Measurements from ENCODE around the gene SEMA5A. TPM values are rescaled to one million over a fixed set of nuclear protein-coding genes. Genes with fewer than 3 reads are reported as not detected.
"Not testable (repeated sequence)": the region's sequence is repeated elsewhere in the genome, so short reads cannot be mapped to it uniquely, and the experiment has no call there.

SEMA5A gene
- polyA plus RNA-seq, 6 donors from 2014 or later = not detected

- Mint-ChIP-seq H3K9me3 (peaks cover 4 to 13% (median 6%) of the 10 kb centered on the region in 7 donors), H3K4me1 (no peaks in the 10 kb centered on the region), H3K27ac (no peak overlapping the region), H3K4me3 (no peak overlapping the region), H3K36me3 (no peaks in the 10 kb centered on the region), H3K27me3 (no peaks in the 10 kb centered on the region)
- ATAC-seq (ENCODE audit: low read depth in 2 of 2) = no peak
- DNase-seq = no peak
These were observed 143.9 kb downstream of the SEMA5A start for GRCh38 chr5:9401786-9402472.

- H3K9me3 Mint-ChIP-seq = peaks cover 4 to 13% (median 7%) of the 10 kb centered on the region in 7 donors
- not testable (repeated sequence) for H3K27me3 Mint-ChIP-seq; DNase-seq; H3K4me1 Mint-ChIP-seq; H3K36me3 Mint-ChIP-seq; ATAC-seq (ENCODE audit: low read depth in 2 of 2); H3K27ac Mint-ChIP-seq; H3K4me3 Mint-ChIP-seq
These were observed 146.1 kb downstream of the SEMA5A start for GRCh38 chr5:9399783-9400182.

DNA sequence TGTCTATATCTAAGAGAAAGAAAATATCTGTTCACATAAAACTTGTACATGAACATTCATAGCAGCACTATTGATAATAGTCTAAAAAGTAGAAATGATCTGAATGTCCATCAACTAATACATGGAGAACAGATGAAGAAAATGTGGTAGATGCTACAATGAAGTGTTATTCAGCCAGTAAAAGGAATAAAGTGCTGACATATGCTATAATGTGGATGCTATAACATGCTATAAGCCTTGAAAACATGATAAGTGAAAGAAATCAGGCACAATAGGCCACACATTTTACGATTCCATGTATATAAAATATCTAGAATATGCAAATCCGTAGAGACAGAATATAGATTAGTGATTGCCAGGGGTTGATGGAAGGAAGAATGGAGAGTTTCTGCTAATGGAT is 146.8 kb downstream of the SEMA5A start:
- Mint-ChIP-seq H3K9me3 (peaks cover 4 to 13% (median 8%) of the 10 kb centered on the region in 7 donors), H3K27me3 (no peaks in the 10 kb centered on the region), H3K27ac (no peak overlapping the region), H3K4me3 (no peak overlapping the region), H3K36me3 (no peaks in the 10 kb centered on the region), H3K4me1 (no peaks in the 10 kb centered on the region)
- DNase-seq (no peak), ATAC-seq (ENCODE audit: low read depth in 2 of 2) (no peak)

DNA sequence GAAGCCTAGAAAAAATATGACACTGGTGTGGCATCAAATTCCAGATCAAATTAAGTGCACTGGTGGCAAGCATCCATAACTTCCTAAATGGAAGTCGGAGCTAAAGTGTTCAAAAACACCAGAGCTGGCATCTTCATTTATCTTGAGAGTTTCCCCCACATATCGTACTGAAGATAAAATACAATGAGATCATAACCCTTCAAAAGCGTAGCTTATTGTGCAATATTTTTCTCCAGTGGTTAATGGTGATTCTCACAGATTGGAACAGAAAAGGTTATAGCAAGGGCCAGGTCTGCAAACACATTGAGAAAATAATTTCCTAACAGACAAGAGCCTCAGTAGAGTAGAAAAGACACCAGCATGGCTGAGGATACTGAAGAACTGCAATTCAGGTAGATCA is 147.6 kb downstream of the SEMA5A start:
- ATAC-seq (ENCODE audit: low read depth in 2 of 2) = no peak
- H3K4me1 Mint-ChIP-seq = no peaks in the 10 kb centered on the region
- H3K36me3 Mint-ChIP-seq = no peaks in the 10 kb centered on the region
- no peak overlapping the region for H3K4me3 Mint-ChIP-seq
- DNase-seq = no peak
- H3K9me3 Mint-ChIP-seq = peaks cover 3 to 13% (median 8%) of the 10 kb centered on the region in 7 donors
- no peak overlapping the region for H3K27ac Mint-ChIP-seq
- no peaks in the 10 kb centered on the region for H3K27me3 Mint-ChIP-seq

- H3K36me3 Mint-ChIP-seq = no peaks in the 10 kb centered on the region
- peak overlapping the region in 1 of 6 donors; percentile 24 for H3K27ac Mint-ChIP-seq
- no peak overlapping the region for H3K4me3 Mint-ChIP-seq
- ATAC-seq (ENCODE audit: low read depth in 2 of 2) (no peak), DNase-seq (no peak)
- H3K9me3 Mint-ChIP-seq = peaks cover 3 to 9% (median 8%) of the 10 kb centered on the region in 7 donors
- H3K27me3 Mint-ChIP-seq = no peaks in the 10 kb centered on the region
- H3K4me1 Mint-ChIP-seq = no peaks in the 10 kb centered on the region
These were observed 149.5 kb downstream of the SEMA5A start for GRCh38 chr5:9396285-9396770.

DNA sequence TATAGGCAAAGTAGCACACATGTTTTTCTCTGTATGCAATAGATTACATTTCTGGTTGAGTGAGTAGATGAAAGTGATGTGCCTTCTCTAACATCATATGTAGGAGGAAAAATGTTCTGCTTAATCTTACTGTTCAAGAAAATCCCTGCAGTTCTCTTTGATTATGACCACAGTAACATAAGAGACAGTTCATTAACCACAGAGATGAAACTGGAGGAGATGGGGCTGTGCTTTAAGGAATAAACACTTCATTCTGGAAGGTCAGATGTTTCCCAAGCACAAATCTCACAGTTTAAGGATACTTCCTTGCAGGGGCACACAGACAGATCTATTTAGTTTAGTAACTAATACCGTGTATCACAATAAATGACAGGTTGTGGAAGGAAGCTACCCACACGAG is 150.2 kb downstream of the SEMA5A start:
- H3K36me3 Mint-ChIP-seq = no peaks in the 10 kb centered on the region
- H3K4me1 Mint-ChIP-seq = no peaks in the 10 kb centered on the region
- no peak overlapping the region for H3K27ac Mint-ChIP-seq
- ATAC-seq (ENCODE audit: low read depth in 2 of 2) = no peak
- no peak for DNase-seq
- H3K27me3 Mint-ChIP-seq = no peaks in the 10 kb centered on the region
- H3K4me3 Mint-ChIP-seq = no peak overlapping the region
- peaks cover 3 to 9% (median 8%) of the 10 kb centered on the region in 7 donors for H3K9me3 Mint-ChIP-seq

DNA sequence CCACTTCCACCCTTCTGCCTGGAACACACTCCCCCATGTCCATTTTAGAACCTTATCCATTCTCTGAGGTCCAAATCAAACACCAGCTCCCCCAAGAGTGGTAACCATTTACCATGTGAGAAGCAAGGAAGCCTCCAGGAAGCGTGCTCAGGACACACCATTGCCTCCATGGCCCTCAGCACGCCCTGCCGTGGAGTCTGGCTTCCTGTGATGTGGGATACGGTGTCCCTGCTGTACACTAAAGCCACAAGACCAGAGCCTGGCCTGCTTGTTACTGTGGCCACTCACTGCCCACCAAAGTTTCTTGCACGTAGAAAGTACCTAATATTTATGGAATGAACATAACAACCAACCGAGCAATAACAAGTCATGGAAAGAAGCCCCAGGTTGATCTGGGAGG is 151.7 kb downstream of the SEMA5A start:
- ATAC-seq (ENCODE audit: low read depth in 2 of 2) (no peak), DNase-seq (no peak)
- Mint-ChIP-seq H3K27ac (no peak overlapping the region), H3K27me3 (no peaks in the 10 kb centered on the region), H3K4me1 (no peaks in the 10 kb centered on the region), H3K9me3 (peaks cover 0 to 12% (median 3%) of the 10 kb centered on the region in 7 donors), H3K4me3 (no peak overlapping the region), H3K36me3 (no peaks in the 10 kb centered on the region)

GRCh38 chr5:9392625-9393024 is 153.2 kb downstream of the SEMA5A start:
- ATAC-seq (ENCODE audit: low read depth in 2 of 2) (no peak), DNase-seq (no peak)
- Mint-ChIP-seq H3K27ac (no peak overlapping the region), H3K4me1 (no peaks in the 10 kb centered on the region), H3K36me3 (no peaks in the 10 kb centered on the region), H3K27me3 (no peaks in the 10 kb centered on the region), H3K4me3 (no peak overlapping the region), H3K9me3 (peaks cover 0 to 12% (median 4%) of the 10 kb centered on the region in 7 donors)

- Mint-ChIP-seq H3K9me3 (peaks cover 0 to 8% (median 4%) of the 10 kb centered on the region in 7 donors), H3K4me1 (no peaks in the 10 kb centered on the region), H3K4me3 (no peak overlapping the region), H3K27me3 (no peaks in the 10 kb centered on the region), H3K27ac (no peak overlapping the region), H3K36me3 (no peaks in the 10 kb centered on the region)
- DNase-seq (no peak), ATAC-seq (ENCODE audit: low read depth in 2 of 2) (no peak)
These were observed 154.8 kb downstream of the SEMA5A start for GRCh38 chr5:9391080-9391479.

DNA sequence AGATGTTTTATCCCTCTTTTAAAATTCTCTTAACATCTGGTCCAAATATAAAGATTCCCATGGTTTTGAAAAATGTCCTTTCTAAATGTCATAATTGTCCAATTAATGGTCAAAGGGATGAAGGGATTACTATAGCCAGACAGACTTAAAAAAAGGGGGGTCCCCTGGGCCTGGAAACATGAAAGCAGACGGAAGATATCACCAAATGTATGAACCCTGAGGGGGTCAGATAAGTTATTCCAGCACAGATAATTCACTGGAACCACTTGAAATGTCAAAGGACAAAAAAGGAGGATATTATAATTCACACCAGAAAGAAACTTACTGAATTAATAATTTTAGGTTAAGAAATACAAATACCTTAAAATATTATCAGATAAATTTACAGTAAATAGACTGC is 155.8 kb downstream of the SEMA5A start:
- Mint-ChIP-seq H3K9me3 (peaks cover 0 to 8% (median 4%) of the 10 kb centered on the region in 7 donors), H3K27ac (no peak overlapping the region), H3K36me3 (no peaks in the 10 kb centered on the region), H3K4me1 (no peaks in the 10 kb centered on the region), H3K27me3 (no peaks in the 10 kb centered on the region), H3K4me3 (no peak overlapping the region)
- DNase-seq (no peak), ATAC-seq (ENCODE audit: low read depth in 2 of 2) (no peak)

GRCh38 chr5:9388941-9389674 is 156.8 kb downstream of the SEMA5A start:
- peaks cover 0 to 8% (median 4%) of the 10 kb centered on the region in 7 donors for H3K9me3 Mint-ChIP-seq
- no peak for ATAC-seq (ENCODE audit: low read depth in 2 of 2)
- DNase-seq = no peak
- no peaks in the 10 kb centered on the region for H3K36me3 Mint-ChIP-seq
- no peaks in the 10 kb centered on the region for H3K4me1 Mint-ChIP-seq
- H3K27ac Mint-ChIP-seq = no peak overlapping the region
- H3K4me3 Mint-ChIP-seq = no peak overlapping the region
- no peaks in the 10 kb centered on the region for H3K27me3 Mint-ChIP-seq

DNA sequence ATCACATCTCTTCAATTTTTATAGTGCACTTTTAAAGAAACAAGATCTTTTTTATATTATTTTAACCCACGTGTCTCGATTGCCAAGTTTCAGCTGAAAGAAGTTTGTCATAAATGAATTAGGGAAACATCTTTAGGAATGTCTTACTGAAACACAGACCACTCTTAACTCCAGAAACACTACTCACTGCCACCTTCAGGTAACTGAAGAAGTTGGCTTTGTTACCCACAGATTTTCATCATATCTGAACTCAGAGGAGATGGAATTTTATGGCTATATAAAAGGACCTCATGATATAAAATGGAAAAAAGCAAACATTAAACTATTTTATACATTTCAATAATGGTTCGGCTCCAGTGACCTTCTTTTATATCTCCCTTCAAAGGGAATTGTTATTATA is 158.0 kb downstream of the SEMA5A start:
- no peak overlapping the region for H3K27ac Mint-ChIP-seq
- H3K36me3 Mint-ChIP-seq = no peaks in the 10 kb centered on the region
- H3K4me3 Mint-ChIP-seq = no peak overlapping the region
- H3K27me3 Mint-ChIP-seq = no peaks in the 10 kb centered on the region
- DNase-seq = no peak
- no peak for ATAC-seq (ENCODE audit: low read depth in 2 of 2)
- H3K9me3 Mint-ChIP-seq = peaks cover 0 to 13% (median 6%) of the 10 kb centered on the region in 7 donors
- H3K4me1 Mint-ChIP-seq = no peaks in the 10 kb centered on the region

DNA sequence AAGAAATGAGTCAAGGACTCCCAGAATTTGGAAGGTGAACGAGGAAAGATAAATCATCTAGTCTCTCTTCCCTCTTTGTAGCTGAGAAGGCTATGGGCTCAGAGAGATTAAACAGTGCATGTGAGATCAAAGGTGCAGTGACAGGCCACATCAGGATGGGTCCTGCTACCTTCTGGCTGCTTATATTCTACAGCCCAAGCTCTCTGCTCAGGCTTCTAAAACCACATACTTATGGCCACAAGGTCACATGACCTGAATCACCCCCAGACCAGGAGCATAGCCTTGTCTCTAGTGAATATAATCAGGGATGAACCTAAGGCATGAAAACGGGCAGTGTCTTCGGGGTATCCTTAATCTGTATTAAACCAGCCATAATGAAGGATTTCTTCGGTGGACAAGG is 158.9 kb downstream of the SEMA5A start:
- no peak for ATAC-seq (ENCODE audit: low read depth in 2 of 2)
- Mint-ChIP-seq H3K9me3 (peaks cover 0 to 16% (median 6%) of the 10 kb centered on the region in 7 donors), H3K4me3 (no peak overlapping the region), H3K27me3 (no peaks in the 10 kb centered on the region), H3K4me1 (no peaks in the 10 kb centered on the region), H3K27ac (peak overlapping the region in 1 of 6 donors; percentile 3), H3K36me3 (no peaks in the 10 kb centered on the region)
- no peak for DNase-seq

- no peak for ATAC-seq (ENCODE audit: low read depth in 2 of 2)
- Mint-ChIP-seq H3K9me3 (peaks cover 0 to 17% (median 4%) of the 10 kb centered on the region in 7 donors), H3K27me3 (no peaks in the 10 kb centered on the region), H3K36me3 (no peaks in the 10 kb centered on the region), H3K4me1 (no peaks in the 10 kb centered on the region), H3K27ac (no peak overlapping the region), H3K4me3 (no peak overlapping the region)
- DNase-seq = no peak
These were observed 163.4 kb downstream of the SEMA5A start for GRCh38 chr5:9382522-9382921.
